NCI-H2196 treated with DMSO at 0.1 percent for 48 hours (cell line): ENCODE results near the gene CHCHD10.
A peak's percentile ranks its signal among the peaks of the same experiment; 100 is the strongest.
"Not testable (repeated sequence)": the region's sequence is repeated elsewhere in the genome, so short reads cannot be mapped to it uniquely, and the experiment has no call there.

ENCODE experiments used
- DNase-seq: peaks from one replicate; lab custom pipeline; 2025; ENCODE audit not compliant: unreplicated experiment; lab: John Stamatoyannopoulos, UW

Gene CHCHD10

DNA sequence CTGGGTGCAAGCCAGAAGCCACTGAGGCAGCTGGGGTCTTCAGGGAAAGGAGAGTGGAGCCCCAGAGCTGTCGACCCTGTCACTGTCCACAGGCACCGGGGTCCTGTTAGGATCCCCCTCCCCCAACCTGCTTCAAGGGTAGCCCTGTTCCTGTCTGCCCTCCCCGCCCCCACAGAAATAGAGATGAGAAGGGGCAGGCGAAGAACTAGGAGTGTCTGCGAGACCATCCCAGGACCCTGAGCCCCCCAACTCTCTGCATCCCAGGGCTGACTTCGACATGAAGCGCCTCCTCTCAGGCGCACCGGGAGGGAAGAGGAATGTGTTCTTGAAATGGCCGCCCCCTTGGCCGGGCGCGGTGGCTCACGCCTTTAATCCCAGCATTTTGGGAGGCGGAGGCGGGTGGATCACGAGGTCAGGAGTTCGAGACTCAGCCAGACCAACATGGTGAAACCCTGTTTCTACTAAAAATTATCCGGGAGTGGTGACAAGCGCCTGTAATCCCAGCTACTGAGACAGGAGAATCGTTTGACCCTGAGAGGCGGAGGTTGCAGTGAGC lies 16.3 kb downstream of the CHCHD10 start:
- DNase-seq, result no peak

DNA sequence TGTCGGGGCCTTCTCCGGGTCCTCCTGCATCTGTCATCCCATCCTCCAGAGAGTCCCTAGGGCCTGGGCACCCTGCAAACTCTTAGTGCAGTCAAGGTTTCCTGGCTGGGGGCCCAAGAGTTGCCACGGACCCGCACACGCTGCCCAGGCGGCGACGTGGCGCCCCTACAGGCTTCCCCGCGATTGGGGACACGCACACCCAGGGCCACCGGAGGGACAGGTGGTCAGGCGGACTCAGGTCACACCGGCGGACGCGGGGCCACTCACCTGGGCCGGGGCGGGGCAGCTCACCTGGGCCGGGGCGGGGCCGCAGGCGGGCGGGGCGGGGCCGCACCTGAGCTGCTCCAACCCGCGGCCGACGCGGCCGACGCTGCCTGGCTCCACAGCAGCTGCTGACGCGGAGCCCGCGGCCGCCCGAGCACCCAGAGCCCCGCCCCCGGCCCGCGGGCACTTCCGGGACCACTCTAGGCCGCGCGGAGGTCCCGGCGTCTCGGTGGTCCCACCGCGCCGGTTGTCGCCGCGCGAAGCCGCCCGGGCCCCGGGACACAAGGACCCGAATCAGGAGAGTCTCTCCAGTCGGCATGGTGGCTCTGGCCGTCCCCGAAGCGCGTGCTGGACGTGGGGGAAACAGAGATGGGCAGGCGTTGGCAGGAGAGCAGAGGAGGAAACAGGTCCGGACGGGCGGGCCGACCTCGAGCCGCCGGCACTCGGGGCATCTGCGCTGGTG lies 16.9 kb downstream of the CHCHD10 start, which contains the start of gene ZNF70:
TSS of gene ZNF70 (minus strand) at position 399 of the 727 bp plus-strand sequence. CDS start 5,972 bp downstream, outside the sequence.
- peak; percentile 35 for DNase-seq

DNA sequence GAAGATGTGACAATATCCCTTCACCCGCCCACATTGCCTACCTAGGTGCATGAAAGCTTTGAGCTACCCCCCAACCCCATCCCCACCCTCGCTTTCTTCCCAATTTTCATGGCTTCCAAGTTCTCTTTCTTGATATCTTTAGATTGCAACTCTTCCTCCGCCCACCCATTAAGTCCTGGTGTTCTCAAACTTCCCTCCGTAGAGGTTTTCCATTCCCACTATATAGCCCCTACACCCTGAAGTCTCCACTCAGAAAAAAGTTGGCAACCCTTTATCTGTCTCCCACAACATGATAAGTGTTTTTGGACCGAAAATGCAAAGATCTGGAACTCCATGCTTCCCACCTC lies 17.4 kb downstream of the CHCHD10 start:
- no peak for DNase-seq

DNA sequence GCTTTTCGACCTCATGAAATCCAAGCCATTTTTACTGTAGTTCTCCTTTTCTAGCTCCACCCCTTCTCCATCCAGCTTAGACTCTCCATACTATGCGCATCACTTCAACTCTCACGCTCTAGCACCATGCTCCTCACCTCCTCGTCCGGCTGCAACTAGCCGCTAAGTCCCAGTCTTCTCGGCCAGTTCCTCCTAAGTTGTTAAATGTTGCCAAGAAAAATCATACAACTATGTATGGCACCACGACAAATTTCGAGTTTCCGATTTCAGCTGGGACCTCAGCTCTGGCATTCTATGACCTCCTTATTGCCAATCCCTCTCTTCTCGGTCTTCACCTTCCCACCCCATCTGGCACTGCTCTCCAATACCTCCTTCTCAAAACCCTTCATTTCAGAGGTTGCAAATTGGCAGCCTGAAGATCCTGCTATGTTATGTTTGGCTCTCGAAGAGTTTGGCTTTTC lies 17.9 kb downstream of the CHCHD10 start:
- no peak for DNase-seq

DNA sequence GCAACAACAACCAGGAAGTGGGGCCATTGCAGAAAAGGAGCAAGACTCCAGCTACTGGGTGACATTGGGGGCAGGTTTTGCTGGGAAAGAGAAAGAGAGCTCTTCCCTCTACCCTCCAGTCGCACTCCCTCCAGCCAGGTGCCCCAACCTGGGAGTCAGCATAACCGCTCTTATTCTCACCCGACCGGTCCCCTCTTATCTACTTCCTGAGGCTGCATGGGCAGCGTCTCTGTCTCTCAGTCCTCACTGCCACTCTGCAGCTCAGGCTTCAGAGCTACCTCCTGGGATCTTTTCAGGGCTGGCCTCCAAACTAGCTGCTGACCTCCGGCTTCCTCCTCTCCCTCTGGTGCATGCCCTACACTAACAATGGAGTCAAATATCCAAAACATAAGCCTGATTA lies 22.0 kb downstream of the CHCHD10 start:
- no peak for DNase-seq

DNA sequence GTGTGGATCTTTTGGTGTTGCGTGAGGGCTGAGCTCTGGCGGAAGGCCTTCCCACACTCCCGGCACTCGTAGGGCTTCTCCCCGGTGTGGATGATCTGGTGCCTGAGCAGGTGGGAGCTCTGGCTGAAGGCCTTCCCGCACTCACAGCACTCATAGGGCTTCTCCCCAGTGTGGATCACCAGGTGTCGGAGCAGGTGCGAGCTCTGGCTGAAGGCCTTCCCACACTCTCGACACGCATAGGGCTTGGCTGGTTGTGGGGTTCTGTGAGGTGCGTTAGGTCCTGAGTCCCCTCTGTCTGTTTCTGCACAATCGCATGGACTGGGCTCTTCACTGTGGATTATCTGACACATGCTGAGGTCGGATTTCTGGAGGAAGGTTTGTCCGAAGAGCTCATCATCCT lies 23.3 kb downstream of the CHCHD10 start:
- DNase-seq, result no peak

DNA sequence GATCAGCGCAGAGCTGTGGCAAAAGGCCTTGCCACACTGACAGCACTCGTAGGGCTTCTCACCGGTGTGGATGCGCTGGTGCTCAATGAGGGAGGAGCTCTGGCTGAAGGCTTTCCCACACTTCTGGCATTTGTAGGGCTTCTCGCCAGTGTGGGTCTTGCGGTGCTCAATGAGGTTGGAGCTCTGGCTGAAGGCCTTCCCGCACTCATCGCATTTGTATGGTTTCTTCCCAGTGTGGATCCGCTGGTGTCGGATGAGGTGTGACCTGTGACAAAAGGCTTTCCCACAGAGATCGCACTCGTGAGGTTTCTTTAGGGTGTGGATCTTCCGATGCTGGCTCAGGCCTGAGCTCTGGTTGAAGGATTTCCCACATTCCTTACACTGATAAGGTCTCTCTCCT lies 23.8 kb downstream of the CHCHD10 start:
- no peak for DNase-seq

DNA sequence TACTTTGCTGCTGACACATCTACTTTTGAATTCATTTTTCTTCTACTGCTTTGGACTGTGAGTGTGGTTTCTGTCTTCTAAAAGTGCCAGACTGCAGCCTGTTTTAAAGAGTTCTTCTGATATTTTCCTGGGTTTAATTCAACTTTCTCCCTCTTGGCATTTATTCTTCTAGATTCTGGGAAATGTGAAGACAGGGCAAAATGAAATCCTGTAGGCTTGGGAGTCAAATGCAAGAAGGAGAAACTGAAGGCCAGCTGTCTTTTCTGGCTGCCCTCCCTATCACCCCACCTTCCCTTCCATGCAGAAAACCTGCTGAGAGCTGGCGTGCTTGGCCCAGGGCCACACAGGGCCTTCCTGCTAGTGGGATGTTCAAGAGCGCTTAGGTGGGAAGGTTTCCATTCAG lies 24.5 kb downstream of the CHCHD10 start:
- no peak for DNase-seq

DNA sequence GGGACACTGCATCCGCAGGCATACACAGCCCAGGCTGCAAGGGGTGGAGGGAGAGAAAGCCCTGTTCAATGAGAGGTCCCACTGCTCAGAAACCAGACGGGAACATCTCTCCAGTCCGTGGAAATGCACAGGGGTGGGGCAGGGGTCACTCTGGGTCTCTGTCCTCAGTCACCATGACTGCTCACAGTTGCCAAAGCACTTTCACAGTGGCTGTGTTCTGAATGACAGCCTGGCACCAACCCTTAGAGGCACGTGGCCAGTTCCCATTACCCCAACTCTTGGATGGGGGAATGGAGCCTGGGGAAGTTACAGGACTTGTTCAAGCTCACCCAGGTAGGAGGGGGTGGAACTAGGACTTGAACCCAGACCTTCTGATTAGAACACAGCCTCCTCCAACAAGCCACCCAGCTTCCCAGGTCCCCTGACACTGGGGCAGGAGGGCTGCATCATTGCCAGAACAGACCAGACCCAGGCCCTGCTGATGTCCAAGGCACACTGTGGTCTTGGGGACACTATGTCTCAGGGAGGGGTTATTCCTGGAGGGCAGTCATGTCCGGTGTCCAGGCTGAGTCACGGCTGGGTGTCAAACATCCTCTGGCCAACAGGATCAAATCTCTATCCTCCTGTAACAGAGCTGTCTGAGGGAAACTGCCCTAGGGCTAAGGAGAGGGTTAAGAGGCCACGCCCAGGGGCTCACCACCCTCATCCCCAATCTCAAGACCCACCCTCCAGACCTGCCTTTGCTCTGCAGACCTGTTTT lies 25.1 kb downstream of the CHCHD10 start:
- no peak for DNase-seq

DNA sequence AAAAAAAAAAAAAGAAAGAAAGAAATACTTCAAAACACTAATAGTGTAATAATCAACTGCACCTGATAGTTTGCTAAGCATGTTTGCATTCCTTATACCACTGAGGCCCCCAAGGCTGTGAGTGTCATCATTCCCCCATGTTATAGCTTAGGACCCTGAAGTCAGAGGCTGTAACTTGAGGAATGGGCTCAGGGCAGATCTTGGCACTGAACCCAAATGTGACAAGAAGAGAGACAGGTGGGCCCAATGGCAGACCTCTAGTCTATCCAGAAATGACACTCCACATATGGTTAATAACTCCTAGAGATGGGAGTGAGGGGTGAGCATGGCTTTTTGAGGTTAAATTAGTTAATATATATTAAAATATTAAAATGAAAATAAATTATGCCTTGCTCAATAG lies 30.1 kb downstream of the CHCHD10 start:
- no peak for DNase-seq

DNA sequence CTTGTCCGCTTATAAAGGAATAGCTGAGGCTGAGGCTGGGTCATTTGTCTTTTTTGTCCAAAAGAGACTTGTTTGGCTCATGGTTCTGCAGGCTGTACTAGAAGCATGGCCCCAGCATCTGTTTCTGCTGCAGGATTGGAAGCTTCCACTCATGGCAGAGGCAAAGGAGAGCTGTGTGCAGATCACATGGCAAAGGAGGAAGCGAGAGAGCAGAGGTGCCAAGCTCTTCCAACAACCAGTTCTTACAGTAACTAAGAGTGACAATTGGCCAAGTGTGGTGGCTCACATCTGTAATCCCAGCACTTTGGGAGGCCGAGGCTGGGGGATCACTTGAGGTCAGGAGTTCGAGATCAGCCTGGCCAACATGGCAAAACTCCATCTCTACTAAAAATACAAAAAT lies 39.7 kb downstream of the CHCHD10 start:
- not testable (repeated sequence) for DNase-seq

DNA sequence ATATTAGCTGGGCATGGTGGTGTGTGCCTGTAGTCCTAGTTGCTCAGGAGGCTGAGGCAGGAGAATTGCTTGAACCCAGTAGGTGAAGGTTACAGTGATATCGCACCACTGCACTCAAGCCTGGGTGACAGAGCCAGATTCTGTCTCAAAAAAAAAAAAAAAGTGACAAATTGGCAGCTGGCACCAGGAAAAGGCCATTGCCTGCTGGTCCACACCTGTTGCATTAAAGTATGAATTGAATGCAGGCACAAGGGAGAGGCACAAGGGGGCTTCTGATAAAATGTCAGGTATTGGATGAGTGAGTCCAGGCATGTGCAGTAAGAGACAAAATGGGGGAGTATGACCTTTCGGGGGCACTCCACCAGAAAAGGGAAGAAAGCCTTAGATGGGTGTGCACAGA lies 45.0 kb downstream of the CHCHD10 start:
- no peak for DNase-seq

DNA sequence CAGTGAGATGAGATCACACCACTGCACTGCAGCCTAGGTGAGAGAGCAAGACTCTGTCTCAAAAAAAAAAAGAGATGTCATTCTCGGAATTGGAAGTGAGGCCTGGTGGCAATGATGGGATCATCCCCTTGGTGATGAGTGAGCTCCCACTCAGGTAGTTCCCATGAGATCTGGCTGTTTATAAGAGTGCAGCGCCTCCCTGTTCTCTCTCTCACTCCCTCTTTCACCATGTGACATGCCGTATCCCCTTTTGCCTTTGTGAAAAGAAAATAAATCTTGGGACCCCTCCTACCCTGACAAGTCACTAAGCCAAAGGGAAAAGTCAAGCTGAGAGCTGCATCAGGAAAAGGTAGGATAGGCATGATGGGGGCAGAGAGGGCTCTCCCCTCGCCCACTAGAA lies 45.6 kb downstream of the CHCHD10 start:
- no peak for DNase-seq

DNA sequence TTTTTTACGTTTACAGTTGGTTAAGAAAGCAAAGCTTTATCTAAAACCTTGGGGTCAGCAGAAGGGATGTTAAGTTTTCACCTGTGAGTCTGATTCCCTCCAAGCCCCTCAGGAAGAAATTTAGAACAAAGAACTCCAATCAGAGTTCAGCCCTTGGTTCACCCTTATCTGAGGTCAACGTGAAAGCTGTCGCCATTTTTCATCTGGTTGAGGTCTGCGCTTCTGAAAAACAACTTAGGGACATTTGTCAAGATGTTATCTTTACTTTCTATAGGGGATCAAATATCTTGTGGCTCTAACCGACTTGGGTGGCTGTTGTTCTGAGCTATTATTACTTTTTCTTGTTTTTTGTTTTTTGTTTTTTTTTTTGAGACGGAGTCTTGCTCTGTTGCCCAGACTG lies 46.9 kb downstream of the CHCHD10 start:
- no peak for DNase-seq

DNA sequence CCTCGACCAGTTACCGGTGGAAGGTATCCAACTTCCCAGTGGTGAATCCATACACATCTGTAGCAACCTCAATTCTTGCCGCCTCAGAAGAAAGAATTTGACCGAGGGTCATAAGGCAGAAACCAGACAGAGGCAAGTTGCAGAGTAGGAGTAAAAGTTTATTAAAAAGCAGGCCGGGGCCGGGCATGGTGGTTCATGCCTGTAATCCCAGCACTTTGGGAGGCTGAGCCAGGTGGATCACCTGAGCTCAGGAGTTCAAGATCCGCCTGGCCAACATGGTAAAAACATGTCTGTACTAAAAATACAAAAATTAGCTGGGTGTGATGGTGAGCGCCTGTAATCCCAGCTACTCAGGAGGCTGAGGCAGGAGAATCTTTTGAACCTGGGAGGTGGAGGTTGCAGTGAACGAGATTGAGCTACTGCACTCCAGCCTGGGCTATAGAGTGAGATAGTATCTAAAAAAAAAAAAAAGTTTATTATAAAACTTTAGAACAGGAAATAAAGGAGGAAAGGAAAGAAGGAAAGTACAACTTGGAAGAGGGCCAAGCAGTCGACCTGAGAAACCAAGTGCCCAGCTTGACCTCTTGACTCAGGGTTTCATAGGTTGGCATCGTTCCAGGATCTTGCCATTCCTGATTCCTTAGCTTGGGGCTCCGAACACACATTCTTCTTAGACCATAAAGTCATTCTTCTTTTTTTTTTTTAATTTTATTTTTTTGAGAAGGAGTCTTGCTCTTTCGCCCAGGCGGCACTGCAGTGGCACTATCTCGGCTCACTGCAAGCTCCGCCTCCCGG lies 49.2 kb downstream of the CHCHD10 start:
- DNase-seq, result no peak

DNA sequence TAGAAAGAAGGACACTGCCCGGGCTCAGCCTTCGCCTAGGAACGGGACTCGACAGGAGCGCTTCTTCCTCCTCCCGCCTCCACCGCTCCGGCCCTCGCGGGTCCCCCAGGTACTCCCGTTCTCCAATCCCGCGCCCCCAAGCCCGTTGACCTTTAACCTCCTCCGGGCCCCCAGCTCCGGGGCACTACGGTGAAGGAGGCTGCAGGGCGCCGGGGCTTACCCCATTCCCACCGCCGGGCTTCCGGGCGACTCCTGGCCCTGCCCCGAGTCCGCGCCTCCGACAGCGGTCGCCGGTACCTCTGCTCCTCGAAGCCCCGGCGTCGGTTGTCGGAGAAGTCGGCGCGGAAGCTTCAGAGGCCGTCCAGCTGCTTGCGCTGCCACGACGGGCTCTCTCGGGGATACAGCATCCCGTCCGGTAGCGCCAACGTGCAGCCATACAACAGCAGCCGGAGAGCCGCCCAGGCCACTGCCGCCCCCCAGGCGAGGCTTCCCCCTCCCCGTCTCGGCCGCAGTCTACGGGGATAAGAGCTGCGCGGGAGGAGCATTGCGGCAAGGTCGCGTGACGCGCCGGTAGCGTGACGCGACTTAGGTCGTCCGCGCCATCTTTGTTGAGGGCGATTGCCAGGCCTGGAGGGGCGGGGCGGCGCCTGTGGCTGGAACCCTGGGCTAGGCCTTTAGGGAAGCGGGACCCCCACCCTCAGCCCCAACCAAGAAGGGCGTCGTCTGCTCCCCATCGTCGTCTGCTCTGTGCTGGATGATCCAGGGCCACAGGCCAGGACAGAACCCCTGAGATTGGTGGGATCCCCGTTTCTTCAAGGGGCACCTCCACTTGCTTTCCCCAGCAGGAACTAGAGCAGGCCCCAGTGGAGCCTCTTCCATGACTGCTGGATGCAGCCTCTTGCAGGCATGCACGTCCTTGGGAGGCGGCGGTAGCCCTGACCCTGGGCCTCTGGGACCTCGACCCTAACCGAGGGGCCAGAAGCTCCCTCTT lies 50.7 kb downstream of the CHCHD10 start:
- DNase-seq, result peak; percentile 36
